ENCODE measurements around the gene C10orf95. TPM values are rescaled to one million over a fixed set of nuclear protein-coding genes. Genes with fewer than 3 reads are reported as not detected.

The C10orf95 gene
- total and polyA plus RNA-seq, 2 experiments from 2014 or later = 0.69 to 1.1 TPM

- Histone ChIP-seq H3K4me2 (peak overlapping the region; percentile 100; the same call in 1 of the 2 replicates), H2AFZ (no peak overlapping the region), H3K27ac (ENCODE audit: low read depth) (no peak overlapping the region), H3K4me3 (no peak overlapping the region), H3K27me3 (ENCODE audit: insufficient read depth) (0 out of 2 replicates have a peak, but pooled peaks cover 6% of the 10 kb centered on the region), H4K20me1 (replicated peaks; ENCODE audit: insufficient read depth) (no peaks in the 10 kb centered on the region; the same call in none of the 2 replicates), H3F3A (replicated peaks; ENCODE audit: low read depth) (peaks cover 24% of the 10 kb centered on the region), H3K36me3 (ENCODE audit: insufficient read depth) (no peaks in the 10 kb centered on the region; the same call in 1 of the 2 replicates), H3K79me2 (replicated peaks; ENCODE audit: insufficient read depth) (no peaks in the 10 kb centered on the region), H3K9me2 (ENCODE audit: insufficient read depth) (no peaks in the 10 kb centered on the region), H3K4me1 (ENCODE audit: insufficient read depth) (peaks cover 9% of the 10 kb centered on the region)
- no peak for TF ChIP-seq CREB1 (CRISPR knock-in tag; IDR thresholded peaks at IDR 0.05; ENCODE audit: low read depth)
- no peak for TF ChIP-seq JUNB (IDR thresholded peaks at IDR 0.05; ENCODE audit: unreplicated experiment)
- TF ChIP-seq REST (IDR thresholded peaks at IDR 0.05; ENCODE audit: unreplicated experiment) = no peak
- no peak for TF ChIP-seq ETS1 (IDR thresholded peaks at IDR 0.05)
- no peak for TF ChIP-seq ZNF462 (CRISPR knock-in tag; IDR thresholded peaks at IDR 0.05)
- no peak for TF ChIP-seq EZH2phosphoT487 (IDR thresholded peaks at IDR 0.05; ENCODE audit: unreplicated experiment)
- no peak for TF ChIP-seq POLR2AphosphoS5 (IDR thresholded peaks at IDR 0.05; ENCODE audit: low read depth)
- no peak for DNase-seq (ENCODE audit: low spot score)
- Mint-ChIP-seq H3K27me3 (ENCODE audit: insufficient read depth, low read depth, poor library complexity) (peaks cover 31% of the 10 kb centered on the region), H3K9me3 (no peaks in the 10 kb centered on the region; the same call in 2 of the 3 replicates), H3K4me1 (peaks cover 9% of the 10 kb centered on the region), H3K36me3 (ENCODE audit: low read depth) (peaks cover 16% of the 10 kb centered on the region), H3K27ac (no peak overlapping the region), H3K4me3 (no peak overlapping the region; the same call in 2 of the 3 replicates)
- no peak for ATAC-seq
Measured at GRCh38 chr10:102423372-102423968, 27.9 kb downstream of the C10orf95 start.
